NCI-H187 treated with DMSO at 0.1 percent for 48 hours (cell line): ENCODE measurements around the gene ACSF2.
"Not testable (repeated sequence)": the region's sequence is repeated elsewhere in the genome, so short reads cannot be mapped to it uniquely, and the experiment has no call there.

Experiments
- DNase-seq: peaks from one replicate; lab custom pipeline; 2025; lab: John Stamatoyannopoulos, UW

Gene ACSF2

GRCh38 chr17:50407921-50408320 lies 18.1 kb upstream of the ACSF2 start:
- no peak for DNase-seq

DNA sequence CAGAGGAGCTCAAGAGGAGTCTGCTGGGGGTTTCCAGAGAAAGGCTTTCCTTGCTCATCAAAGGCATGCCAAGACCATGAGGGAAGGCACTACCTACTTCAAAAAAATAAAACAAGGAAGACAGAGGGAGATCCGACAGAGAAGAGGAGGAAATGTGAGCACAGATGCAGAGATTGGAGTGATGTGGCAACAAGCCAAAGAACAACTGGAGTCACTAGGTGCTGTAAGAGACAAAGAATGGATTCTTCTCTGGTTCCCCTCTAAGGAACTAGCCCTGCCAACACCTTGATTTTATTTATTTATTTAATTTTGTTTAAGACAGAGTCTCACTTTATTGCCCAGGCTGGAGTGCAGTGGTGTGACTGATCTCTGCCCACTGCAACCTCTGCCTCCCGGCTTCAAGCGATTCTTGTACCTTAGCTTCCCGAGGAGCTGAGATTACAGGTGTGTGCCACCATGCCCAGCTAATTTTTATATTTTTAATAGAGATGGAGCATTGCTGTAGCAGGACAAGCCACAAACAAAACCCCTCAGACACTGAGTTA lies 13.8 kb upstream of the ACSF2 start:
- DNase-seq, result no peak

DNA sequence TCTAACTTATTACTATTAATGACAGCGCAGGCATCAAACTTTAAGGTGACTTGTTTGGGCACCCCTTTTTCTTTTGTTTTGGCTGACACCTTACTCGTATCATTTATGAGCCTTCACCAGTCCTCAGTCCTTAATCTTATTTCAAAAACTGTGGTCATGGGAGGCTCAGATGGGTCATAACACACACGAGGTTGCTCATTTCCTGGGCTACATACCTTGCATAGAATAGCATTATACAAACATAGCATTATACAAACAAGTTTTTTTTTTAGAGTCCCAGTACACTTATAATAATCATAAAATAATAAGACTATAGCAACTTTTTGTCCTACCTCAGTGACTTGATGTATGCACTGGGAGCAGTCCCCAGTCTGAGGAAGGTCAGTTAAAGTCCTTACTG lies 11.2 kb upstream of the ACSF2 start:
- no peak for DNase-seq

GRCh38 chr17:50419577-50419976 lies 6.4 kb upstream of the ACSF2 start:
- not testable (repeated sequence) for DNase-seq

GRCh38 chr17:50420419-50421112 lies 5.5 kb upstream of the ACSF2 start:
- no peak for DNase-seq

DNA sequence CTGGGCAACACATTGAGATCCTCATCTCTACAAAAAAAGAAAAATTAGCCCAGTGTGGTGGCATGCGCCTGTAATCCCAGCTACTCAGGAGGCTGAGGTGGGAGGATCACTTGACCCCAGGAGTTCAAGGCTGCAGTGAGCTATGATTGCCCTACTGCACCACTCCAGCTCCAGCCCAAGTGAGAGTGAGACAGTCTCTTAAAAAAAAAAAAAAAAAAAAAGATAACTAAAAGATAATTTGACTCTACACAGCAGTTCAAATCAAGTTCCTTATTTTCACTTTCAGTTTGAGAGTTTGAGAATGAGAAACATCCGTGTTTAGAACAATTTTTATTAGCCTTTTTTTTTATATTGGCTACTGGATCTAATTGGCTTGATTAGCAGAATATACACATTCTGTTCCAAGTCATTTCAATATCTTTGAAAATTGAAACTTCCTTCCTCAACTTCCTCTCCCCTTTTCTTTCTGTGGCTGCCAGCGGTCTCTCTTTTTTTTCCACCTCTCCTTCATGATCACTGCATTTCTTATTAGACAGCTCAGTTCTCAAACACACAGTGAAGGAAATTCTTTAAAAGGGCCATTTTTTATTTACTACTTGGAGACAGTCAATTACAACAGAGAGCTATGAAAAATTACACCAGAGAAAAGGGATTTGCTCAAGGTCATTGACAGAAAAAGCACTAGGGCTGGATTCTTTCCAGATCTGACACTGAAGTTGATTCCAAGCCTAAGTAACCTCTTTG lies 4.5 kb upstream of the ACSF2 start:
- no peak for DNase-seq

GRCh38 chr17:50422738-50423137 lies 3.3 kb upstream of the ACSF2 start:
- no peak for DNase-seq

DNA sequence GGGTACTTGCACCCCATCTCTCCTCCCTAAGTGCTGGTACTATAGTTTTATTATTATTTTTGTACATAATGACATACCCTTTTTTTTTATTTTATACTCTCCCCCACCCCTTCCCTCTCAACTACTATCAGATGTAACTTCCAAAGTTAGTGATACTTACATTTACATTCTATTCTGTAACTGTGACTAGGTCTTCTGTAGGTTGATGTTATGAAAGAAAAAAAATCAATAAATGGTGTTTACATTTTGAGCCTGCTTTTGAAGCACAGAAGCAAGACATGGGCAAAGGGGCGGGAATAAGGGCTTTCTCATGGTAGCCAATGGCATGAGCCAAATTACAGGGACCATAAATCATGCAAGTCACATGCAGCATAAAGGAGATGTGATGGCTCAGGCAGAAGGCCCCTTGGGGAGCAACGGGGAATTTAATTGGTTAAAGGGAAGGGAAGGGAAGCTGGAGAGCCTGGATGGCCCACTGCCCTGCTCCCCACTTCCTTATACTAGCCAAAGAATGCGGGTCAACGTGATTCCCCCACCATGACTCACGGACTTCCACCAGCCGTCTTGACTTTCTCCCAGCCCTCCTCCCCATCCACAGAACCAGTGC lies 2.4 kb upstream of the ACSF2 start:
- peak; percentile 32 for DNase-seq

DNA sequence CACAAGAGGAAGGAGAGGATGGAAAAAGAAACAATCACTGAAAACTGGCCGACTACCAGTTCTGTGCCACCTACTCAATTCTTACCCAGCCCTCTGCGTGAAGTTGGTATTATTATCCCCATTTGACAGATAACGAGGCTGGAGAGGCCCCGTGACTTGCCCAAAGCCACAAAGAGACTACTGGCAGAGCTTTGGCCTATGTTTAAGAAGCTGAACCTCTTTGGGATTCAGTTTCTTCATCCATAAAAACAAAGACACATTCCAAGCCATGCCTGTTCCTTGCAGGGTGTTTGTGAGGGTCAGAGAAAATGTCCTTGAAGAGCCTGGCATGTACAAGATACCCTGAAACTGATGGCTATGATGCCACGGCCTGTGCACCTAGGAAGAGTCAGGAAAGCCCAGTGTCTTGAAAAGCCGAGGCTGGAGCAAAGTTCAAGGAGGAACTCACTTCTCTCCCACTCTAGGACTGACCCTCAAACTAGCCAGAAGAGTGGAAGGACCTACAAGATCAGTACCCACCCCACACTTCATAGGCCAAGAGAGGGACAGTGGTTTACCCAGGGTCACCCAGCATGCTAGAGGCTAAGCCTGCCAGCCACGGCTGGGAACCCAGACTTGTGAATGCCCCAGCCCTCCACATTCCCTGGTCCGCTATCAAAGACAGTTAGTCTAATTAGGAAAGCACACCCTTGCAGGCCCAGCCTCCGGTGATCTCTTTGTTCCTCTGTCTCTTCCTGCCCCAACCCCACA lies 1.6 kb upstream of the ACSF2 start:
- DNase-seq, result no peak

DNA sequence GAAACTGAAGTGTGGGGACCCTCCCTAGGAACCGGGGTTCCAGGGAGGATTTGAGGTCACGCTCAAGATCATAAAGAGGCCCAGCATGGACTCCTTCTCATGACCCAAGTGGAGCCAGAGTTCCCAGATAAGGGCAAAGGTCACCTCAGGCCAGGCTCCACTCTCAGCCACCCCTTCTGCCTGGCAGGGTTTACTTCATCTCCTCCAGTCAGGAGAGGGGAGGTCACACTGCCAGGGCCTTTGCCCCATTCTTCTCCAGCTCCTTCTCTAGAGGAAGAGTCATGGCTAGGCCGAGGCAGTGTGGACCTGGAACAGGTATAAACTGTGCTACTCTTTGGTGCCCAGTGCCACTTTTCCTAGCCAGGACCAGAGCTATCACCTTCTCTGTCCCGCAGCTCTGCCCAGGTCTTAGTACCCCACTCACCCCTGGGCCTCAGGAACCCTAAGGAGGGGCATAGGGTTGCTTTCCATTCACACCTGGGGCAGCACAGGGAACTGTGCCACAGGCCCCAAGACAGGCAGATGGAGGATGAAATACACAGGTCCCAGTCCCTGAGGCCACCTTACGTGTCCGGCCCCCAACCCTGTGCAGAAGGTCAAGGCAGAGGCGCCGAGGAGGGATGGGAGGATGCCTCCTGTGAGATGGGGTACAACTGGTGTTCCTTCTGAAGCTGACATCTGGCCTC lies 879 bp upstream of the ACSF2 start:
- no peak for DNase-seq

DNA sequence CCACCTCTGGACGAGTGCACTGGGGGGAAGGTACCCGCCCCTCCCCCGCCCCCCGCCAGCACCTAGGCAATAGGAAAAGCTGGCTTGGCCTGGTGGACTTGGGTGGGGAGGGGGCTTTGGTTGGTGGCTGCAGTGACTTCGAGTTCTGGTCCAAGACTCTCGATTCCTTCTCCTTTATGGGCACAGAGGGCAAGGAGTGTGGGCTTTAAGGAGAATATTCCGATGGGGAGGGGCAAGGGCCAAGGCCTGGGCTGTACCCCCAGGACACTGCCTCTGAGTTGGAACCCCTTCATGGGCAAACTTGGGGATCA lies 409 bp downstream of the ACSF2 start:
- no peak for DNase-seq

GRCh38 chr17:50426814-50427787 lies 1.1 kb downstream of the ACSF2 start:
- DNase-seq, result no peak

- not testable (repeated sequence) for DNase-seq
These were observed 2.1 kb downstream of the ACSF2 start for GRCh38 chr17:50428126-50428525.

- no peak for DNase-seq
These were observed 2.9 kb downstream of the ACSF2 start for GRCh38 chr17:50428831-50429424.

DNA sequence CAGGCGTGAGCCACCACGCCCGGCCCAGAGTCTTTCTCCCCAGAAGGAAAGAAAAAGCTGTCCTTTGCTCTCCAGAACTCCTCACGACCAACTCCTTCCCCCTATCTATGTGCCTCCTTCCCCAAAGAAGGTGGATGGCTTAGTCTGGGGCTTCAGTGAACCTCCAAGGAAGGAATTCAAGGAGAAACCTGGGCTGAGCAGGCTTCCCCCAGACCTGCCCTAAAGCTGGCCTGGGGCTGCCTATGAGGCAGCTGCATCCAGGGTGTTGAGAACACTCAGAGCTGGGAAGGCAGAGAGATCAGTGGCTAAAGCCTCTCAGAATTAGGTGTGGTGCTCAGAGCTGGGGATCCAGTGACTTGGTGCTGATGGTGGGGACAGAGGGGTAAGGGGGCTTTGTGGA lies 3.8 kb downstream of the ACSF2 start:
- no peak for DNase-seq

- DNase-seq, result no peak
These were observed 5.0 kb downstream of the ACSF2 start for GRCh38 chr17:50430821-50431618.

DNA sequence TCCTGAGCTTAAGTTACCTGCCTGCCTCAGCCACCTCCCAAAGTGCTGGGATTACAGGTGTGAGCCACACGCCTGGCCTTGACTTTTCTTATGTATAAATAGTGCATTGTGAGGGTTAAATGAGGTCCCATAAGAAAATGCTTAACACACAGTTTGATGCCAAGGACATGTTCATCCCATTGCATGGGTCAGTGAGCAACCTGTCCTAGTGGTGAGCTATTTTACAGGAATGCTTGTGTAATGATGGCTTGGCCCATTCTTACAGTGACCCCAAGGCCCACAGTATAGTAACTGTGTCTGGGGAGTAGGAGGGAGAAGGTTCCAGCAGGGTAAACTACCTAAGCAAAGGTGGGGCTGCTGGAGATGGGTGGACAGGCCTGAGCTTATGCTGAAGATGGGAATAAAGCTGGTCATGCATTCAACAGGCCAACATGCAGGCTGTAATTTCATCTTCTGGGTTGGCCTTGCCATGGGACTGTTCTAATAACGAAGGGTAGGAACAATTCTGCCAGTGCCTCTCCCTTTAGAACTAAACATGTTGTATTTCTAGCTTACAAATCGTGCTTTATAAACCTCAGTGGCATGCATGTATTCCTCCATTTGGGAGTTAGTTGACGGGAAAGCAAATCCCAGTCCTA lies 6.2 kb downstream of the ACSF2 start:
- no peak for DNase-seq

DNA sequence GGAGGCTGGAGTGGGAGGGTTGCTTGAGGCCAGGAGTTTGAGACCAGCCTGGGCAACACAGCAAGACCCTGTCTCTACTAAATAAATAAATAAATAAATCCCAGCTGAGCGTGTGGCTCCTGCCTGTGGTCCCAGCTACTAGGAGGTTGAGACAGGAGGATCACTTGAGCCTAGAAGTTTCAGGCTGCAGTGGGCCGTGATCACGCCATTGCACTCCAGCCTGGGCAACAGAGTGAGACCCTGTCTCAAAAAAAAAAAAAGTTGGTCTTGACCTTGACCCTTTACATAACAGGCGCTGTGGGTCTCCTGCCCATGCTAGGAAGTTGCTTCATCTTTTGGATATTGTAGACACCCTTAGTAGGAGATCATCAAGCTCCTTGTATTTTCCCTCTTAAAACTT lies 11.4 kb downstream of the ACSF2 start:
- no peak for DNase-seq

- no peak for DNase-seq
These were observed 13.0 kb downstream of the ACSF2 start for GRCh38 chr17:50439008-50439407.
